GM19395 (cell line): ENCODE data around the gene SPATS2.
"Not testable (repeated sequence)": the region's sequence is repeated elsewhere in the genome, so short reads cannot be mapped to it uniquely, and the experiment has no call there.

Experiments used
- ATAC-seq: cut with Tn5 transposase; IDR thresholded peaks from one replicate; pipeline ENCODE4 v1.9.1; 2021; ENCODE audit warnings: mild to moderate bottlenecking, moderate library complexity; ENCODE audit not compliant: unreplicated experiment

The SPATS2 gene

DNA sequence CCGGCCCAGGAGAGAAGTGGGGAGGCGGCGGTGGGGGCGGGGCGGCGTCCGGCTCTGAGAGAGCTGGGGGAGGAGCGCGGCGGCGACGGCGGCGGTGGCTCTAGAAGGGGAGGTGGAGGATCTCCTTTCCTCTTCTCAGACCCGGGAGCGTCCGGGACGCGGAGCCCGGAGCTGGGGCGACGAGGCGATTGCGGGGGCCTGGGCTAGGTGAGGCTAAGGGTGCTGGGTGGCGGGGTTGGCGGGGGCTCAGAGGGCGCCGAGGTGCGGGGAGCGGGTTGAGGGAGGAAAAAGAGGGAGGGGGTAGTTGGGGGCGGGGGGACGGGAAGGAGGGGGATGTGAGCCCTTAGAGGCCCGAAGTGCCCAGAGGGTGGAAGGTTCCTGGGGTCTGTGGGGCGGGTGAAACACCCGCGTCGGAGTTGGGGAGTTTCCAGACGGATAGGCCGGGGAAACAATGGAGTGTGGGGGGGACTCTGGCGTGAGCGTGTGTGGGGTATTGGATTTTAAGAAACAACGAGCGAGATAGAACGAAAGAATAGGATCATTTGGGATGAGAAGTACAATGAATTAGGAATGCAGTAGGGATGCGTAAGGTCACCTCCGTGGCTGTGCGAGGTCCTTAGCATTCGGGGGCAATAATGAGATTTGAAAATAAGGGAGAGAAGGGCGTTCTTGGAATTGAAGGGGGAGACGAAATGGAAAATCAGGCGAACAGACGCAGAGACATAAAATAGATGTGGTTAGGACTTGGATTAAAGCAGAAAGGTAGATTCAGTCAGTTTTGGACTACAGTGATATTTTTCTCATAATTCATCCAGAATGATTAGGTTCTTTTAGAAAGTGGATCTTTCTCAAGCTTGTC, at the start of gene SPATS2:
TSS of gene SPATS2 (plus strand) at position 82 of the 859 bp plus-strand sequence. CDS start 93,551 bp downstream, outside the sequence.
- no peak for ATAC-seq

DNA sequence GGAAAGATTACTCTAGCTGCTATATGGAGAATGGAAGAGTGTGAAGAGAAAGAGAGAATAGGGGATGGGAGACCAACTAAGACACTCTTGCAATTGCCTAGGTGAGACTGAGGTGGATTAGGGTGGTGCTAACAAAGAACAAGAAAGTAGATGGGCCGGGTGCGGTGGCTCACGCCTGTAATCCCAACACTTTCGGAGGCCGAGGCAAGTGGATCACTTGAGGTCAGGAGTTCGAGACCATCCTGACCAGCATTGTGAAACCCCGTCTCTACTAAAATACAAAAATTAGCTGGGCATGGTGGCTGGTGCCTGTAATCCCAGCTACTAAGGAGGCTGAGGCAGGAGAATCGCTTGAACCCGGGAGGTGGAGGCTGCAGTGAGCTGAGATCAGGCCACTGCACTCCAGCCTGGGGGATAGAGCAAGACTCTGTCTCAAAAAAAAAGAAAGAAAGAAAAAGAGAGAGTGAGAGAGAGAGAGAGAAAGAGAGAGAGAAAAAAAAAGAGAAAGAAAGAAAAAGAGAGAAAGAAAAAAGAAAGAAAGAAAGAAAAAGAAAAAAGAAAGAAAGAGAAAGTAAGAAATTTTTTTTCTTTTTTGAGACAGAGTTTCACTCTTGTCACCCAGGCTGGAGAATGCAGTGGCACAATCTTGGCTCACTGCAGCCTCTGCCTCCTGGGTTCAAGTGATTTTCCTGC, 46.7 kb upstream of the SPATS2 start:
- not testable (repeated sequence) for ATAC-seq

DNA sequence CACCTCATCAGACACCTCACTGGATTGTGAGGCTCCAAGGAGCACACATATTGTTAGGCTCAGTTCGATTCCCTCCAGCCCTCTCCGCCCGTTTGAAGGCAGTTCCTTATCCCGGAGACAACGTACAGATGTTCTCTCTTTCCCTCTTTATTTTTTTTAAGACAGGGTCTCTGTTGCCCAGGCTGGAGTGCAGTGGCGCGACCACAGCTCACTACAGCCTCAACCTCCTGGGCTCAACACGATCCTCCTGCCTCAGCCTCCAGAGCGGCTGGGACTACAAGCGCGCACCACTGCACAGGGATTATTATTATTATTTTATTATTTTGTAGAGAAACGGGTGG, 44.9 kb upstream of the SPATS2 start:
- ATAC-seq = peak; percentile 2

DNA sequence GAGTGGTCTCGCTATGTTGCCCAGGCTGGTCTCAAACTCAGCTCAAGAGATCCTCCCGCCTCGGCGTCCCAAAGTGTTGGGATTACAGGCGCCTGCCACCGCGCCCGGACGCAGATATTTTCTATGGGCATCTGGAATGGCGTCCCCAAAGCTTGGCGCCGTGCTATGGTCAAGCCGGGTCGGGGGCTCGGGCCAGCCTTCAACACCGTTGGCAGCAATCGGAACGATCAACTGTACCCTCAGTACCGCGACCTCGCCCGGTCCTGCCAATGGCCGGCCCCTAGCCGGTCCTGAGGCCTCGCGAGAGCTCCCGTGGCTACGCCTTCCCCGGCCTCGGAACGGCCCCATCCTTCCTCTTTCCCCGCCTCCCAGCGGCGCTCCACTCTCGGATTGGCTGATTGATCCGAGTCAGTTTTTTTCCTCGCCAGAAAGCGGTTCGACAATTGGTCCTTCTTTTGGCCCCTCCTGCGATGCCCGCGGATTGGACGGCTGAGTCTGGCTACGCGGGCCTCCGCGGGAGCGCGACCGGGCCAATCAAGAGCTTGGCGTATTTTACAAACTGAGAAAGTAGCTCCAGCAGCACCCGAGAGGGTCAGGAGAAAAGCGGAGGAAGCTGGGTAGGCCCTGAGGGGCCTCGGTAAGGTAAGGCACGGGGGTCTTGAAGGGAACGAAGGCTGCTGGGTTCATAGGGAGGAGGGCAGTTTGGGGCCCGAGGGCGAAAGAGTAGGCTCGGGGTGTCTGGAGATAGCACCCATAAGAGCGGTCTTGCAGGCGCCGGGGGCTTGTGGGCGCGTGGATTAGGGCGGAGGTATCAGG, 44.3 kb upstream of the SPATS2 start, which contains the start of gene TROAP:
TSS of gene TROAP (plus strand) at position 548 of the 816 bp plus-strand sequence. CDS start 354 bp downstream, outside the sequence.
- ATAC-seq = peak; percentile 96

DNA sequence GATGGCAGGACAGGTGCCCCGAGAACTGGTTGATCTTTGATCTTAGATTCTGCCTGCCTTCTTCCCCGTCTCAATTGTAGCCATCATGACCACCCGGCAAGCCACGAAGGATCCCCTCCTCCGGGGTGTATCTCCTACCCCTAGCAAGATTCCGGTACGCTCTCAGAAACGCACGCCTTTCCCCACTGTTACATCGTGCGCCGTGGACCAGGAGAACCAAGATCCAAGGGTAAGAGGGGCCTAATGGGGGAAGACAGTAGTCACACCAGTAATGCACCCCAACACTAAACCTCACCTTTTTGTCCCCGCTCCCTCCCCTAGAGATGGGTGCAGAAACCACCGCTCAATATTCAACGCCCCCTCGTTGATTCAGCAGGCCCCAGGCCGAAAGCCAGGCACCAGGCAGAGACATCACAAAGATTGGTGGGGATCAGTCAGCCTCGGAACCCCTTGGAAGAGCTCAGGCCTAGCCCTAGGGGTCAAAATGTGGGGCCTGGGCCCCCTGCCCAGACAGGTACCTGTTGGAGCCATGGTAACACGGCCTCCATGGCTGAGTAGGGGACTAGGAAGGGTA, 43.7 kb upstream of the SPATS2 start:
- ATAC-seq = no peak

DNA sequence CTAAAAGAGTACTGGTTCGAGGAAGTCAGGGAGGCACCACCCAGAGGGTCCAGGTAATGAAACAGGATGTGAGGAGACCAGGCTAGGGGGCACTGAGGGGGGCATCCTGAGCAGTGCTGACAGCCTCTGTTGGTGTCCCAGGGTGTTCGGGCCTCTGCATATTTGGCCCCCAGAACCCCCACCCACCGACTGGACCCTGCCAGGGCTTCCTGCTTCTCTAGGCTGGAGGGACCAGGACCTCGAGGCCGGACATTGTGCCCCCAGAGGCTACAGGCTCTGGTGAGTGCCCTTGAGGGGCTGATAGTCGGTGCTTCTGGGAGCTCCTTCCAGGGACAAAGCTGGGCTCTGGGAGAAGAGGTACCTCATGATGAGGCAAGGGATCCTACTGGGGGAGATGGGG, 41.7 kb upstream of the SPATS2 start:
- ATAC-seq = no peak

DNA sequence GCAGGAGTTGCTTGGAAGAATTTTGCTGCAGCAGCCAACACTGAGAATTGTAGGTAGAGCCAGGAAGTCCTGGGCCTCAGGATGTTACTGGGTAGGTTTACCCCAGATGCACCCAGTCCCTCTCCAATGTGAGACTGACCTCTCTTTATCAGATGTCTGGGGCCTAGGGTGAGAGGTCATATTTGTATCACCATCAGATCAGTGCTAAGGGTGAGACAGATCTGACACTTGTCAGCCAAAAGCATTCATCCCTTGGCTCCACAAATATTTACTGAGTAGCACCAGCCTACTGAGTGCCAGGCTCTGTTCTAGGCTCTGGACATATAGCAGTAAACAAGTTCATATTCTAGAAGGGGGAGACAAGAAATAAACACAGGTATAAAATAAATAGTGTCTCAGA, 39.9 kb upstream of the SPATS2 start:
- ATAC-seq = no peak

DNA sequence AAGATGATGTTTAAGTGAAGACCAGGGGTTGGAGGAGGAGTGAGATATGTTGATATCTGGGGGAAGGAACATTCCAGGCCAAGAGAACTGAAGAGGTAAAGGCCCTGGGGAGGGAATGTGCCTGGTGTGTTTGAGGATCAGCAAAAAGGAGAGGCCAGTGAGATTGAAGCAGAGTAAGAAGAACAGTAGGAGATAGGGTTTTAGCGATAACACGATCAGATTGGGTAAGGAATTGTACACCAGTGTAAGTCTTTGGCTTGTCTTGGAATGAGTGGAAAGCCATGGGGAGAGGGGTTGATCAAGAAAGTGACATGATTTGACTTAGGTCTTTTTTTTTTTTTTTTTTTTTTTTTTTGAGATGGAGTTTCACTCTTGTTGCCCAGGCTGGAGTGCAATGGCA, 39.4 kb upstream of the SPATS2 start:
- no peak for ATAC-seq

DNA sequence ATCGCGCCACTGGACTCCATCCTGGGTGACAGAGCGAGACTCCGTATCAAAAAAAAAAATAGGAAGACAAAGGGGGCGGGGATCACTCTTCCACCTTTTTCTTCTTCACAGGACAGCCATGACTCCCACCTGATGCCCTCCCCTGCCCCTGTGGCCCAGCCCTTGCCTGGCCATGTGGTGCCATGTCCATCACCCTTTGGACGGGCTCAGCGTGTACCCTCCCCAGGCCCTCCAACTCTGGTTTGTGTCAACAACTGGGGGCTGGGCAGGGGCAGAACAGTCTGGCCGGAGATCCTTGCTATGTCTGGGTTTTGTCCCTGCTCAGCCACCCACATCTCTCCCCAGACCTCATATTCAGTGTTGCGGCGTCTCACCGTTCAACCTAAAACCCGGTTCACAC, 38.4 kb upstream of the SPATS2 start:
- no peak for ATAC-seq

DNA sequence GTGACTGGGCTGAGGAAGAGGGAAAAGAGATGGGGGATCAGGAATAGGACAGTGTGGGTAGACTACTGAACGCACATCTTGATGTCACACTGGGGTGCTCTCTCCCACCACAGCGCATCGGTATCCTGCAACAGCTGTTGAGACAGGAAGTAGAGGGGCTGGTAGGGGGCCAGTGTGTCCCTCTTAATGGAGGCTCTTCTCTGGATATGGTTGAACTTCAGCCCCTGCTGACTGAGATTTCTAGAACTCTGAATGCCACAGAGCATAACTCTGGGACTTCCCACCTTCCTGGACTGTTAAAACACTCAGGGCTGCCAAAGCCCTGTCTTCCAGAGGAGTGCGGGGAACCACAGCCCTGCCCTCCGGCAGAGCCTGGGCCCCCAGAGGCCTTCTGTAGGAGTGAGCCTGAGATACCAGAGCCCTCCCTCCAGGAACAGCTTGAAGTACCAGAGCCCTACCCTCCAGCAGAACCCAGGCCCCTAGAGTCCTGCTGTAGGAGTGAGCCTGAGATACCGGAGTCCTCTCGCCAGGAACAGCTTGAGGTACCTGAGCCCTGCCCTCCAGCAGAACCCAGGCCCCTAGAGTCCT, 37.1 kb upstream of the SPATS2 start:
- no peak for ATAC-seq

DNA sequence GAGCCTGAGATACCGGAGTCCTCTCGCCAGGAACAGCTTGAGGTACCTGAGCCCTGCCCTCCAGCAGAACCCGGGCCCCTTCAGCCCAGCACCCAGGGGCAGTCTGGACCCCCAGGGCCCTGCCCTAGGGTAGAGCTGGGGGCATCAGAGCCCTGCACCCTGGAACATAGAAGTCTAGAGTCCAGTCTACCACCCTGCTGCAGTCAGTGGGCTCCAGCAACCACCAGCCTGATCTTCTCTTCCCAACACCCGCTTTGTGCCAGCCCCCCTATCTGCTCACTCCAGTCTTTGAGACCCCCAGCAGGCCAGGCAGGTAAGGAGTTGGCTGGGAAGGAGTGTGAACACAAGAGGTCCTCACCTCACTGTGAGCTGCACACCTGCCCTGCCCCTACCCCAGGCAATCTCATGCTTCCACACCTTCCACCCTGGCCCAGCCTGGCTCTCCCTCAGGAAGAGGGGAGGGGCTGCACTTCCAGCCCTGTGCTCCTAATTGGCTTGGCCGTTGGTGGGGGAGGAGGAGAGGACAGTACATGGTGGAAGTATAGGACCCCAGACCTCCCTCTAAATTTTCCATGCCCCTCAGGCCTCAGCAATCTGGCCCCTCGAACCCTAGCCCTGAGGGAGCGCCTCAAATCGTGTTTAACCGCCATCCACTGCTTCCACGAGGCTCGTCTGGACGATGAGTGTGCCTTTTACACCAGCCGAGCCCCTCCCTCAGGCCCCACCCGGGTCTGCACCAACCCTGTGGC, 36.5 kb upstream of the SPATS2 start:
- ATAC-seq = no peak

DNA sequence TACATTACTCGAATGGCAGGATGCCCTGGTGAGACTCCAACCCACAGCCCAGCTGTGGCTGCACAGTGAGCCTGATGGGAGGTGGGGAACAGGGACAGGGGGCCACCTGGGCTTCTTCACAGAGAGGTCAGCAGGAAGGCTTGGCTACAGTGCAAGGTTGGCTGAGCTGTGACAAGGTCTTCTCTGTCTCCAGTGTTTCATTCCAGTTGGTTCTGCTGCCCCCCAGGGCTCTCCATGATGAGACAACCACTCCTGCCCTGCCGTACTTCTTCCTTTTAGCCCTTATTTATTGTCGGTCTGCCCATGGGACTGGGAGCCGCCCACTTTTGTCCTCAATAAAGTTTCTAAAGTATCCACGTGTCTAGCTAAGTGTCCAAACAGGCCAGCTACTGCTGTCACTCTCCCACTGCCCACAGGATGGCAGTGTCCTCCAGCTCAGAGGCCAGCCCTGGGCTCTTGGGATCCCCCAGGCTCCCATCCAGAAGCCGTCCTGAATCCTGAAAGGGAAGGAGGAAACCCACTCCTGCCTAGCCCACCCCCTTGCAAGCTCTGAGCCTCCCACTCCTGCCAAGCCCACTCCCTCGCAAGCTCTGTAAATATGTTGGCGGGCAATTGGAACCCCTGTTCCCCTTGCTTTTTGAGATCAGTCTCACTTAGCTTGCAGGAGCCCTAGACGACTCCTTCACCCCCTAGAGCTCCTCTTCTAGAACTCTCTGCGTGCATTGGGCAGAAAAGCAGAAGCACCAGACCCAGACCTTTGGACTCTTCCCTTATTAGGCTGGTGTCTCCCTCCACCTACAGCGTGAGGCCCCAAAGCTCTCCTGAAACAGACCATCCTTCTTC, 35.7 kb upstream of the SPATS2 start:
- ATAC-seq = no peak

DNA sequence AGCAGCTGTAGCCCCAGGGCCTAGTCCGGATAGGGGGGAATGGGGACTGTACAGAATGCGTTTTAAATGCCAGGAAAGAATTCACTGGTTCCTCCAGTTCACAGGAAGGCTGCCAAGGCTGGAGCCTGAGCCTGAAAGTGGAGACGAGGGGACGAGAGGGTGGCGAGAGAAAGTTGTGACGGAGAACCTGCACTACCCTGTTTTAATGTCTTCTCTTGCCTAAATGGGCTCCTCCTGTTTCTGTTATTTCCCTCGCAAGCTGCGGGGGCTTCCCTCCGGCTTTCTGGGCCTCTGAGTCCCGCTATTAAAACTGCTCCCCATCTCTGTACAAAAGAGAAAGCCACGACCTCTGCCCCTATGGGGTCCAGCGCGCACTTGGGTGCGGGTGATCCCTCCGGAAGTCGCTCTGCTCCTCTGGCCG, 34.8 kb upstream of the SPATS2 start:
- ATAC-seq = no peak

DNA sequence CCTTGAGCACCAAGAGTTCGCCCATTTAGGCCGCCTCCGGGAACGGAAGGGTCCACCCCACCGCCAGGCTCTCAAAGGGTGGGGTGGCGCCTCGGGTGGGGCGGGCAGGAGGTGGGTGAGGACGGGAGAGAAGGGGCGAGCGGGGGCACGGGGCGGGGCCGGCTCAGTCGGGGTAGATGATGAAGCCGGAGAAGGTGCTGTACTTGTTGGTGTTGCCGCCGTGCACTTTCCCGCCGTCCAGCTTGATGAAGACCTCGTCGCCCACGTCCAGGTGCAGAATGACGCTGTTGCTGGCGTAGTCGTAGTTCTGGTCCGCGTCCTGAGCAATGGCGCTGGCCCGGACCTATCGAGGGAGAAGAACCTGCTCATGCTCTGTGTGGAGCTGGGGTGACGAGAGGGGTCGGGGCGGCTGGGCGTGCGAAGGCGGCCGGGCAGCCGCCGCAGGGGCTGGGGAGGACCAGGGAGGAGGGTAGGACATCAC, 34.3 kb upstream of the SPATS2 start:
- no peak for ATAC-seq

DNA sequence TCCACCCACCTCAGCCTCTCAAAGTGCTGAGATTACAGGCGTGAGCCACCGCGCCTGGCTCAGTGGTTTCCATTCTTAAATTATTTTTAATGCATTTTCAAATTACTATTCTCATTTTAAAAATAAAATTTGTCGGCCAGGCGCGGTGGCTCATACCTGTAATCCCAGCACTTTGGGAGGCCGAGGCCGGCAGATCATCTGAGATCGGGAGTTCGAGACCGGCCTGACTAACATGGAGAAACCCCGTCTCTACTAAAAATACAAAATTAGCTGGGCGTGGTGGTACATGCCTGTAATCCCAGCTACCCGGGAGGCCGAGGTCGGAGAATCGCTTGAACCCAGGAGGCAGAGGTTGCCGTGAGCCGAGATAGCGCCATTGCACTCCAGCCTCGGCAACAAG, 33.5 kb upstream of the SPATS2 start:
- not testable (repeated sequence) for ATAC-seq

DNA sequence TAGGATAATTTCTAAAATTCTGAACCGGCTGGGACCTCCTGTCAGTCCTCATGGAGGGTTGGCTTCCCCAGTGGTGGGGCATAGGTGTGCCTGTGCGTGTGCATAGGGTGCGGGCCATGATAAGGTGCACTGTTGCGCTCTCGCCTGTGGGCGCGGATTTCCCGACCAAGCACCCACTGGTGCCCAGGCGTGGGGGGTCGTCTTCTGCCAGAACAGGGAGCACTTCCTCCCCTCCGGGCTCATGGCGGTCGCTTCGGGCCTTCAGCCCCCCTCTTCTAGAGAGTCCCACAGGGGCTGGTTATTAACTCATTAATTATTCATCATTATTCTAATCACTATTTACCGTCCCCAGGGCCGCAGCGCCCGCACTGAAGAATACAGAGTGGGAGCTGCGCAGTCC, 33.0 kb upstream of the SPATS2 start:
- ATAC-seq = no peak

DNA sequence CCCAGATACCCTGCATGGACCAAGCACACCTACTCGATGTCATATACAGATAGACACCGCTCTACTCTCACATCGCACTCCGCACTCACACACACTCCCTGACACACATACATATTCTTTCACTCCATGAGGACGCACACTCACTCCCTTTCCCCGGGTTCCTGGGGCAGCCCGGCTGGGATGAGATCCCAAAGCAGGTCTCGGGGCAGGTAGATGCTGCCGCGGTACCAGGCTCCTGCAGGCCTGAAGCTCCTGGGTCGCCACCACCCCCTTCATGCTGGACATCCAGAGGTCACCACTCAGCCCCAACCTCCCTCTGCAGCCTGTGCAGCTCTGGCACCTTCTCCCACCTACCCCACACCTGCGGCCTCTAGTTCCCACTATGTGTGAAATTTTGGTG, 32.6 kb upstream of the SPATS2 start:
- ATAC-seq = no peak

DNA sequence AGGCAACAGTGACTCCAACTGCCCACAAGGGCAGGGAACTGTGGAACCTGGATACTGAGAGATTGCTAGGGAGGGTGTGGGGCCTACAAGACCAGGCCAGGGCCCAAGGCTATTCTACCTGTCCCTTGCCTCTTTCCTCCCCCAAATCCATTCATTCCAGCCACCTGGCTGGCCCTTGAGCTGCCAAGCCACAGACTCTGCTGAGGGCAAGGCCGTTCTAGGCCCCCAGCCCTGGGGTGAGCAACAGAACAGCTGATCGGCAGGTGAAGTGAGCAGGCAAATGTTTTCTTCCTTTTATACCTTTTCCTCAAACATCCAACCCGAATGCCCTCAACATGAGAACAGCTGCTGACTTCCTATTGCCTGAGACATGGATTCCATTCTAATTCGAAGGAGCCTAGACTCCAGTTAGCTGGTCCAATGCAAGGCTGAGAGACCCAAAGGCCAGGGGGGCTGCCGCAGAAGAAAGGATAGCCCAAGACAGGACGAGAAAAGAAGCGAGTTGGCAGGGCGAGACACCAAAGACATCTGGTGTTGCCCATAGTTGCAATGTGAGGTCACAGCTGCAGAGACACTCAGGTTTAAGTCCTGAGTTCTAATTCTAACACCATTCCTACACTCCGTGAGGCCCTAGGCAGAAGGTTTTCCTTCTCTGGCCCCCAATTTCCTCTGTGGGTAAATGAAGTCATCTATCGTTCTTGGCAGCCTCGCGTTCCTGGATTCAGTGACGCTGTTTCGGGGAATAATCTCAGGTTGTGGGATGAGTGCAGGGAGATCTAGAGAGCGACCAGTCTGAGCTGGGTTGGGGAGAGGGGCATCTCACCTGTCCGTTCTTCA, 31.9 kb upstream of the SPATS2 start:
- no peak for ATAC-seq
